GM18507 (cell line): ENCODE measurements around the gene PHF14.
A peak's percentile ranks its signal among the peaks of the same experiment; 100 is the strongest.
"Not testable (repeated sequence)": the region's sequence is repeated elsewhere in the genome, so short reads cannot be mapped to it uniquely, and the experiment has no call there.

Experiments used
- DNase-seq: peaks from one replicate; pipeline ENCODE4 v3.0.0; 2011; ENCODE audit warnings: low read depth; ENCODE audit not compliant: insufficient read length; ENCODE audit errors: extremely low spot score
- FAIRE-seq: peaks from 2 replicates; lab custom pipeline; 2011; peaks lifted over from hg19 to GRCh38; lab: Jason Lieb, UNC

The PHF14 gene

GRCh38 chr7:10973942-10974911 is 555 bp downstream of the PHF14 start:
- FAIRE-seq: peak; percentile 63
- no peak for DNase-seq

DNA sequence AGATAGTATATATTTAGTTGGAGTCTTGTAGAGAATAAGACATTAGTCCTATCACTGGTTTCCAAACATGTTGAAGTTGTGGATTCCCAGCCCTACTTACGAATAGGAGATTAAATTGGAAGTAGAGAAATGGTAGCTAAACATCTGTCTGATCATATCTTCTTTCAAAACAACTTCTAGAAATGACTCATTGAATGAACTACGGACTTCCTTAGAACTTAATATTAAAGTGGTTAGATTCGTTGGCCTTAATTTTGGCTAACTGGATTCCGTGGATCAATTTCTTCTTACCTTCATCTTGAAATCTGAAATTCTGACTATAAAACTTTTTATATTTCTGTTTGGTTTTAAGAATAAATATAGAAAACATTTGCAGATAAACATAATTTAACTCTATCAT is 3.4 kb downstream of the PHF14 start:
- DNase-seq (no peak), FAIRE-seq (no peak)

DNA sequence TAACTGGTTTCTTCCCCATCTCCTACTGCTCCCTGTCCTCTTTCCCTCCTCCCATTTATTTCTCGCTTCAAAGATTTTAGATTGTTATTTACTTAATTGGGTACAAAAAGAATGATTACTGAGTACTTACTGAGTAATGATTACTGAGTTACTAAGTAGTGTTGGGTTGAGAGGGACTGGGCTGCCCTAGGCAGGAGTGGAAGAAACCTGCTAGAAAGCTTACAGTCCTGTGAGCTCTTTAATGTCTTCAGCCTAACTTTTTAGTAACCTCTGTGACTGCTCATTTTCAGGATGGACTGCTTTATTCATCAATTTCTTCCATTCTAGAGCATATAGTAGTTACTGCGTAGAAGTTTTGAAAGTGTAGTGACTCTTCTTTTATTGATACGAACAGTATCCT is 7.6 kb downstream of the PHF14 start:
- FAIRE-seq (no peak), DNase-seq (no peak)

GRCh38 chr7:10990748-10991147 is 17.1 kb downstream of the PHF14 start:
- DNase-seq, FAIRE-seq: not testable (repeated sequence)

- FAIRE-seq, DNase-seq: not testable (repeated sequence)
Measured at GRCh38 chr7:10995482-10996166, 22.0 kb downstream of the PHF14 start.

GRCh38 chr7:10998996-10999757 is 25.5 kb downstream of the PHF14 start:
- DNase-seq (no peak), FAIRE-seq (no peak)

DNA sequence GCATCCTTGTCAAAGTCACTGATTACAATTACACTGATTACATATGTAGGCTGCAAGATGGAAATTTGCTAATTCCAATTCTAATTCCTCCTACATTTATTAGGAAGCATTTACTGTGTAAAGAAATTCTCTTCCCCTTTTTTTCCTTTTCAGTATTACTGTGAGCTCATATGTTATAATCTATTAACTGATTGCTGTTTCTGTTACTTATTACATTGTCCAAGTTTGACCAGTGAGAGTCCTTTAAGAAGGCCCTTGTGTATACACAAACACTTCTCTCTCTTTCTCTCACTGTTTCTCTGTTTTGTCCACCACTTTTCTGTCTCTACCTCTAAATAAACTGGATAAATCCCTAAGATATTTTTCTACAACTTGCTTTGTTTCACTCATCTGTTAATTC is 31.5 kb downstream of the PHF14 start:
- DNase-seq: no peak
- FAIRE-seq: no peak

- FAIRE-seq (no peak), DNase-seq (no peak)
Measured at GRCh38 chr7:11006291-11006690, 32.6 kb downstream of the PHF14 start.

- no peak for DNase-seq
- no peak for FAIRE-seq
Measured at GRCh38 chr7:11009631-11010030, 36.0 kb downstream of the PHF14 start.

- DNase-seq: no peak
- FAIRE-seq: no peak
Measured at GRCh38 chr7:11021468-11021867, 47.8 kb downstream of the PHF14 start.

- DNase-seq (no peak), FAIRE-seq (no peak)
Measured at GRCh38 chr7:11026452-11027359, 53.0 kb downstream of the PHF14 start.

DNA sequence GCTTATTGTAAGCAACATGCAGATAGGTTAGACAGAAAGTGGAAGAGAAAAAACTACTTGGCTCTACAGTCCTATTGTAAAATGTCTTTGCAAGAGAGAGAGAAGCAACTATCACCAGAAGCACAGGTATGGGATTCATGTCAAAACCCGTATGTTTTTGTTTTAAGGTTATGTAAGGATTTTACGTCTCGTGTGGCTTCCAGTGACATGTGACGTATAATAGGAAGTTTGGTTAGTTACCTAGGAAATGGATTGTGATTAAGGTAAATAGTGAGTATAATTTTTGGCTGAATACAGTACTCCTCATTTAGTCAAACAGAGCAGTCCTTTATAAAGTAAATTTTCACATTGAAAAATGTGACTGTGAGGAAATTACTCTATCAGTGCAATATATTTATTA is 62.0 kb downstream of the PHF14 start:
- no peak for FAIRE-seq
- DNase-seq: no peak

DNA sequence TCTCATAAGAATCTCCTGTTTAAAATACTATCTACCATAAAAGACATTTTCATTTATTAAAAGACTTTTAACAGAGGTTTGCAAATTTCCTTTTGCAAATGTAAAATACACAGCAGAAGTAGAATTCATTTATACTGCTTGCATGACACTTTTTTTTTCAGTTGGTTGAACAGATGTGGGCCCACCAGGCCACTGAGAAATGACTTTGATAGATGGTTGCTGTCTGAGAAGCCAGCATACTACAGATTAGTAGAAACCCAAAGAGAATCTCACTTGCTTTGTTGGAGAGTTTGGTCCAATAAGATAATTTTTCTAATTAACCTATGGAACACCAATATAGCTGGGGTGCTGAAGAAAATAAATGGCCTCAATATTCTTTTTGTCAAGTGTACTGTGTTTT is 66.3 kb downstream of the PHF14 start:
- DNase-seq (no peak), FAIRE-seq (no peak)

GRCh38 chr7:11054033-11054432 is 80.4 kb downstream of the PHF14 start:
- no peak for DNase-seq
- FAIRE-seq: no peak

GRCh38 chr7:11060893-11061292 is 87.2 kb downstream of the PHF14 start:
- FAIRE-seq (no peak), DNase-seq (no peak)

GRCh38 chr7:11062110-11062509 is 88.4 kb downstream of the PHF14 start:
- DNase-seq: no peak
- no peak for FAIRE-seq

GRCh38 chr7:11069591-11069990 is 95.9 kb downstream of the PHF14 start:
- DNase-seq: no peak
- FAIRE-seq: no peak

GRCh38 chr7:11077816-11078215 is 104.1 kb downstream of the PHF14 start:
- DNase-seq (no peak), FAIRE-seq (peak; percentile 55)

GRCh38 chr7:11078247-11078834 is 104.7 kb downstream of the PHF14 start:
- DNase-seq (no peak), FAIRE-seq (no peak)
